ENCODE data around the gene KDM1A.
A peak's percentile ranks its signal among the peaks of the same experiment; 100 is the strongest.

KDM1A gene

GRCh38 chr1:22976461-22977243, 42.6 kb upstream of the KDM1A start (continued):
- TF ChIP-seq, protein P1, sequence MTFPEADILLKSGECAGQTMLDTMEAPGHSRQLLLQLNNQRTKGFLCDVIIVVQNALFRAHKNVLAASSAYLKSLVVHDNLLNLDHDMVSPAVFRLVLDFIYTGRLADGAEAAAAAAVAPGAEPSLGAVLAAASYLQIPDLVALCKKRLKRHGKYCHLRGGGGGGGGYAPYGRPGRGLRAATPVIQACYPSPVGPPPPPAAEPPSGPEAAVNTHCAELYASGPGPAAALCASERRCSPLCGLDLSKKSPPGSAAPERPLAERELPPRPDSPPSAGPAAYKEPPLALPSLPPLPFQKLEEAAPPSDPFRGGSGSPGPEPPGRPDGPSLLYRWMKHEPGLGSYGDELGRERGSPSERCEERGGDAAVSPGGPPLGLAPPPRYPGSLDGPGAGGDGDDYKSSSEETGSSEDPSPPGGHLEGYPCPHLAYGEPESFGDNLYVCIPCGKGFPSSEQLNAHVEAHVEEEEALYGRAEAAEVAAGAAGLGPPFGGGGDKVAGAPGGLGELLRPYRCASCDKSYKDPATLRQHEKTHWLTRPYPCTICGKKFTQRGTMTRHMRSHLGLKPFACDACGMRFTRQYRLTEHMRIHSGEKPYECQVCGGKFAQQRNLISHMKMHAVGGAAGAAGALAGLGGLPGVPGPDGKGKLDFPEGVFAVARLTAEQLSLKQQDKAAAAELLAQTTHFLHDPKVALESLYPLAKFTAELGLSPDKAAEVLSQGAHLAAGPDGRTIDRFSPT (tag by site-specific recombination; IDR thresholded peaks at IDR 0.05) = no peak
- TF ChIP-seq ZNF76 (tag by site-specific recombination; IDR thresholded peaks at IDR 0.05; ENCODE audit: borderline replicate concordance, low read depth) (no peak), ZNF416 (tag by site-specific recombination; IDR thresholded peaks at IDR 0.05) (no peak), SCRT2 (tag by site-specific recombination; IDR thresholded peaks at IDR 0.05) (no peak), ZNF391 (tag by site-specific recombination; IDR thresholded peaks at IDR 0.05; ENCODE audit: borderline replicate concordance, low read depth) (no peak), HOXA7 (CRISPR knock-in tag; IDR thresholded peaks at IDR 0.05; ENCODE audit: borderline replicate concordance) (no peak), PRDM4 (tag by site-specific recombination; IDR thresholded peaks at IDR 0.05) (no peak), ZEB2 (tag by site-specific recombination; IDR thresholded peaks at IDR 0.05) (0 out of 2 replicates have a peak, but pooled peaks have one; percentile 40), ZNF561 (tag by site-specific recombination; IDR thresholded peaks at IDR 0.05; ENCODE audit: borderline replicate concordance) (no peak), ZNF660 (tag by site-specific recombination; IDR thresholded peaks at IDR 0.05) (peak; percentile 43; the same call in 1 of the 2 replicates), ZNF529 (tag by site-specific recombination; IDR thresholded peaks at IDR 0.05; ENCODE audit: insufficient replicate concordance) (no peak), ZNF670 (tag by site-specific recombination; IDR thresholded peaks at IDR 0.05; ENCODE audit: low read depth) (no peak), ZNF449 (tag by site-specific recombination; IDR thresholded peaks at IDR 0.05) (no peak), ZNF544 (tag by site-specific recombination; IDR thresholded peaks at IDR 0.05) (no peak), MZF1 (tag by site-specific recombination; IDR thresholded peaks at IDR 0.05; ENCODE audit: borderline replicate concordance) (peak; percentile 43; the same call in 1 of the 2 replicates), ZNF747 (tag by site-specific recombination; IDR thresholded peaks at IDR 0.05) (no peak), ZNF2 (tag by site-specific recombination; IDR thresholded peaks at IDR 0.05) (no peak), ZFP69B (tag by site-specific recombination; IDR thresholded peaks at IDR 0.05) (peak; percentile 65; the same call in 1 of the 2 replicates), ZSCAN18 (tag by site-specific recombination; IDR thresholded peaks at IDR 0.05) (no peak), ZBTB20 (tag by site-specific recombination; IDR thresholded peaks at IDR 0.05) (no peak), KLF8 (tag by site-specific recombination; IDR thresholded peaks at IDR 0.05) (no peak)
- TF ChIP-seq, protein P2, sequence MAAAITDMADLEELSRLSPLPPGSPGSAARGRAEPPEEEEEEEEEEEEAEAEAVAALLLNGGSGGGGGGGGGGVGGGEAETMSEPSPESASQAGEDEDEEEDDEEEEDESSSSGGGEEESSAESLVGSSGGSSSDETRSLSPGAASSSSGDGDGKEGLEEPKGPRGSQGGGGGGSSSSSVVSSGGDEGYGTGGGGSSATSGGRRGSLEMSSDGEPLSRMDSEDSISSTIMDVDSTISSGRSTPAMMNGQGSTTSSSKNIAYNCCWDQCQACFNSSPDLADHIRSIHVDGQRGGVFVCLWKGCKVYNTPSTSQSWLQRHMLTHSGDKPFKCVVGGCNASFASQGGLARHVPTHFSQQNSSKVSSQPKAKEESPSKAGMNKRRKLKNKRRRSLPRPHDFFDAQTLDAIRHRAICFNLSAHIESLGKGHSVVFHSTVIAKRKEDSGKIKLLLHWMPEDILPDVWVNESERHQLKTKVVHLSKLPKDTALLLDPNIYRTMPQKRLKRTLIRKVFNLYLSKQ (tag by site-specific recombination; IDR thresholded peaks at IDR 0.05; ENCODE audit: borderline replicate concordance) = no peak
- TF ChIP-seq, protein P3, sequence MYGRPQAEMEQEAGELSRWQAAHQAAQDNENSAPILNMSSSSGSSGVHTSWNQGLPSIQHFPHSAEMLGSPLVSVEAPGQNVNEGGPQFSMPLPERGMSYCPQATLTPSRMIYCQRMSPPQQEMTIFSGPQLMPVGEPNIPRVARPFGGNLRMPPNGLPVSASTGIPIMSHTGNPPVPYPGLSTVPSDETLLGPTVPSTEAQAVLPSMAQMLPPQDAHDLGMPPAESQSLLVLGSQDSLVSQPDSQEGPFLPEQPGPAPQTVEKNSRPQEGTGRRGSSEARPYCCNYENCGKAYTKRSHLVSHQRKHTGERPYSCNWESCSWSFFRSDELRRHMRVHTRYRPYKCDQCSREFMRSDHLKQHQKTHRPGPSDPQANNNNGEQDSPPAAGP (tag by site-specific recombination; IDR thresholded peaks at IDR 0.05) = 0 out of 2 replicates have a peak, but pooled peaks have one; percentile 39
- TF ChIP-seq, protein P4, sequence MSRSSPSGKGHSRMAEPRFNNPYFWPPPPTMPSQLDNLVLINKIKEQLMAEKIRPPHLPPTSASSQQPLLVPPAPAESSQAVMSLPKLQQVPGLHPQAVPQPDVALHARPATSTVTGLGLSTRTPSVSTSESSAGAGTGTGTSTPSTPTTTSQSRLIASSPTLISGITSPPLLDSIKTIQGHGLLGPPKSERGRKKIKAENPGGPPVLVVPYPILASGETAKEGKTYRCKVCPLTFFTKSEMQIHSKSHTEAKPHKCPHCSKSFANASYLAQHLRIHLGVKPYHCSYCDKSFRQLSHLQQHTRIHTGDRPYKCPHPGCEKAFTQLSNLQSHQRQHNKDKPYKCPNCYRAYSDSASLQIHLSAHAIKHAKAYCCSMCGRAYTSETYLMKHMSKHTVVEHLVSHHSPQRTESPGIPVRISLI (tag by site-specific recombination; IDR thresholded peaks at IDR 0.05) = no peak
- TF ChIP-seq, protein P5, sequence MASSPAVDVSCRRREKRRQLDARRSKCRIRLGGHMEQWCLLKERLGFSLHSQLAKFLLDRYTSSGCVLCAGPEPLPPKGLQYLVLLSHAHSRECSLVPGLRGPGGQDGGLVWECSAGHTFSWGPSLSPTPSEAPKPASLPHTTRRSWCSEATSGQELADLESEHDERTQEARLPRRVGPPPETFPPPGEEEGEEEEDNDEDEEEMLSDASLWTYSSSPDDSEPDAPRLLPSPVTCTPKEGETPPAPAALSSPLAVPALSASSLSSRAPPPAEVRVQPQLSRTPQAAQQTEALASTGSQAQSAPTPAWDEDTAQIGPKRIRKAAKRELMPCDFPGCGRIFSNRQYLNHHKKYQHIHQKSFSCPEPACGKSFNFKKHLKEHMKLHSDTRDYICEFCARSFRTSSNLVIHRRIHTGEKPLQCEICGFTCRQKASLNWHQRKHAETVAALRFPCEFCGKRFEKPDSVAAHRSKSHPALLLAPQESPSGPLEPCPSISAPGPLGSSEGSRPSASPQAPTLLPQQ (tag by site-specific recombination; IDR thresholded peaks at IDR 0.05) = peak; percentile 85

All from HEK293 (cell line).